ENCODE data around the gene PRR20G. TPM values are rescaled to one million over a fixed set of nuclear protein-coding genes. Genes with fewer than 3 reads are reported as not detected.

PRR20G gene
- total RNA-seq, 1 experiment from 2014 or later = not detected

- CTCF ChIA-PET = no interaction called here
- no peaks in the 10 kb centered on the region for H3K36me3 ChIP-seq (ENCODE audit: low read depth)
- H3K27ac ChIP-seq = no peak overlapping the region
- H2AFZ ChIP-seq = no peak overlapping the region
- no TSS peak for BruUV-seq (replicated peaks)
- no peaks in the 10 kb centered on the region for H3K9me3 ChIP-seq (ENCODE audit: insufficient read depth, low read depth)
- peaks cover 9% of the 10 kb centered on the region; the same call in 1 of the 2 replicates for H3K4me1 ChIP-seq (replicated peaks; ENCODE audit: insufficient read depth)
- H3K9me2 ChIP-seq (ENCODE audit: insufficient read depth) = no peaks in the 10 kb centered on the region
- H3K79me2 ChIP-seq (ENCODE audit: low read depth) = no peaks in the 10 kb centered on the region
- H3K4me3 ChIP-seq = no peak overlapping the region
- peaks cover 8% of the 10 kb centered on the region; the same call in 1 of the 2 replicates for H3F3A ChIP-seq (ENCODE audit: insufficient read depth, low read depth)
- H4K20me1 ChIP-seq (ENCODE audit: insufficient read depth) = no peaks in the 10 kb centered on the region
- peaks cover 47% of the 10 kb centered on the region for H3K27me3 ChIP-seq (ENCODE audit: insufficient read depth, low read depth)
- TF ChIP-seq CTCF (conservative IDR thresholded peaks at IDR 0.05) (no peak), EZH2 (IDR thresholded peaks at IDR 0.05; ENCODE audit: low read depth) (no peak)
- POLR2A ChIA-PET (ENCODE audit: unreplicated experiment) = interaction anchor here (0.6 kb wide), 1 partner anchor 383 kb away, joined by 3 read pairs; no protein-coding TSS in a partner anchor
- no peak overlapping the region for H3K4me2 ChIP-seq
- DNase-seq = no peak
- intact Hi-C loops (cut with micrococcal nuclease; ENCODE audit: unreplicated experiment) = no loop called here
Observed at GRCh38 chr3:127307916-127308315, 20.1 kb upstream of the PRR20G start.

GRCh38 chr3:127307112-127307835 lies 19.4 kb upstream of the PRR20G start:
- Histone ChIP-seq H3K4me2 (no peak overlapping the region), H3K4me1 (replicated peaks; ENCODE audit: insufficient read depth) (peaks cover 9% of the 10 kb centered on the region; the same call in 1 of the 2 replicates), H3K27me3 (ENCODE audit: insufficient read depth, low read depth) (peaks cover 47% of the 10 kb centered on the region), H3K36me3 (ENCODE audit: low read depth) (no peaks in the 10 kb centered on the region), H3F3A (ENCODE audit: insufficient read depth, low read depth) (peaks cover 8% of the 10 kb centered on the region; the same call in 1 of the 2 replicates), H3K4me3 (no peak overlapping the region), H3K9me3 (ENCODE audit: insufficient read depth, low read depth) (no peaks in the 10 kb centered on the region), H4K20me1 (ENCODE audit: insufficient read depth) (no peaks in the 10 kb centered on the region), H3K9me2 (ENCODE audit: insufficient read depth) (no peaks in the 10 kb centered on the region), H3K79me2 (ENCODE audit: low read depth) (no peaks in the 10 kb centered on the region), H3K27ac (no peak overlapping the region), H2AFZ (no peak overlapping the region)
- no peak for DNase-seq
- intact Hi-C loops (cut with micrococcal nuclease; ENCODE audit: unreplicated experiment) = no loop called here
- POLR2A ChIA-PET (ENCODE audit: unreplicated experiment) = interaction anchor here (0.6 kb wide), 1 partner anchor 383 kb away, joined by 3 read pairs; no protein-coding TSS in a partner anchor
- no TSS peak for BruUV-seq (replicated peaks)
- TF ChIP-seq EZH2 (IDR thresholded peaks at IDR 0.05; ENCODE audit: low read depth) (no peak), CTCF (conservative IDR thresholded peaks at IDR 0.05) (no peak)
- CTCF ChIA-PET = no interaction called here

GRCh38 chr3:127306361-127307111 lies 18.7 kb upstream of the PRR20G start:
- Histone ChIP-seq H3K27me3 (ENCODE audit: insufficient read depth, low read depth) (peaks cover 46% of the 10 kb centered on the region), H3K4me3 (no peak overlapping the region), H3K9me2 (ENCODE audit: insufficient read depth) (no peaks in the 10 kb centered on the region), H3K27ac (no peak overlapping the region), H2AFZ (no peak overlapping the region), H3K4me2 (no peak overlapping the region), H3F3A (ENCODE audit: insufficient read depth, low read depth) (peaks cover 8% of the 10 kb centered on the region; the same call in 1 of the 2 replicates), H3K79me2 (ENCODE audit: low read depth) (no peaks in the 10 kb centered on the region), H3K9me3 (ENCODE audit: insufficient read depth, low read depth) (no peaks in the 10 kb centered on the region), H3K36me3 (ENCODE audit: low read depth) (no peaks in the 10 kb centered on the region), H3K4me1 (replicated peaks; ENCODE audit: insufficient read depth) (peaks cover 9% of the 10 kb centered on the region; the same call in 1 of the 2 replicates), H4K20me1 (ENCODE audit: insufficient read depth) (no peaks in the 10 kb centered on the region)
- intact Hi-C loops (cut with micrococcal nuclease; ENCODE audit: unreplicated experiment) = no loop called here
- ChIA-PET CTCF (no interaction called here), POLR2A (ENCODE audit: unreplicated experiment) (no interaction called here)
- TF ChIP-seq CTCF (conservative IDR thresholded peaks at IDR 0.05) = no peak
- no peak for TF ChIP-seq EZH2 (IDR thresholded peaks at IDR 0.05; ENCODE audit: low read depth)
- no peak for DNase-seq
- no TSS peak for BruUV-seq (replicated peaks)

All from PC-9 (cell line).